Measurements from ENCODE around the gene WDR46. TPM values are rescaled to one million over a fixed set of nuclear protein-coding genes. Genes with fewer than 3 reads are reported as not detected.

Gene WDR46
- total and polyA plus RNA-seq, 10 of the 15 experiments (the other 5 are each of a cell fraction or from before 2014, with no cell fraction given): 10.1 to 147 (median 86.0) TPM

GRCh38 chr6:33248932-33249731 is 39.9 kb downstream of the WDR46 start (continued):
- peak in 2 of 3 experiments; percentile 7 to 28; a peak in 2 of 6 replicates for TF ChIP-seq CTCF (IDR thresholded peaks at IDR 0.05 in 2 of 3, conservative IDR thresholded peaks at IDR 0.05 in 1 of 3; ENCODE audit: control insufficient read depth in 2 of 3, extremely low read depth in 1 of 3, insufficient read depth in 1 of 3, low read depth in 3 of 3, low read length in 3 of 3)
- peak; percentile 69; the same call in 1 of the 2 replicates for TF ChIP-seq BACH1 (IDR thresholded peaks at IDR 0.05; ENCODE audit: borderline replicate concordance)
- TF ChIP-seq IRF3 (IDR thresholded peaks at IDR 0.05): peak; percentile 83
- peak; percentile 44 for TF ChIP-seq ZNF687 (IDR thresholded peaks at IDR 0.05)
- TF ChIP-seq NRF1 (conservative IDR thresholded peaks at IDR 0.05; ENCODE audit: low read depth, low read length): peak; percentile 48
- 0 out of 2 replicates have a peak, but pooled peaks have one; percentile 30 for TF ChIP-seq MTA2 (IDR thresholded peaks at IDR 0.05; ENCODE audit: low read depth)
- 0 out of 2 replicates have a peak, but pooled peaks have one; percentile 7 for TF ChIP-seq YY1 (IDR thresholded peaks at IDR 0.05; ENCODE audit: low read depth, low read length)
- peak; percentile 96 for TF ChIP-seq HDGF (IDR thresholded peaks at IDR 0.05)
- peak; percentile 6 to 59; a peak in 1 of 4 replicates for TF ChIP-seq BHLHE40 (IDR thresholded peaks at IDR 0.05; ENCODE audit: borderline replicate concordance in 1 of 2, low read depth in 2 of 2, low read length in 1 of 2)
- TF ChIP-seq ELK1 (IDR thresholded peaks at IDR 0.05; ENCODE audit: low read depth, low read length): peak; percentile 50; the same call in 1 of the 2 replicates
- TF ChIP-seq NFIC (IDR thresholded peaks at IDR 0.05; ENCODE audit: low read depth, low read length): no peak; the same call in 1 of the 2 replicates
- peak in 1 of 2 experiments; percentile 21; a peak in 1 of 4 replicates for TF ChIP-seq SRF (IDR thresholded peaks at IDR 0.05; ENCODE audit: low read depth in 2 of 2, low read length in 2 of 2)
- no peak for TF ChIP-seq YBX1 (IDR thresholded peaks at IDR 0.05)
- no peak for TF ChIP-seq SIX5 (IDR thresholded peaks at IDR 0.05; ENCODE audit: low read depth, low read length, severe bottlenecking)
- TF ChIP-seq POLR2AphosphoS5 (IDR thresholded peaks at IDR 0.05; ENCODE audit: low read length): peak; percentile 95
- TF ChIP-seq PBX3 (IDR thresholded peaks at IDR 0.05; ENCODE audit: insufficient replicate concordance, low read depth, low read length): peak; percentile 90
- TF ChIP-seq CREM (IDR thresholded peaks at IDR 0.05; ENCODE audit: low read depth): peak; percentile 57; the same call in 1 of the 2 replicates
- TF ChIP-seq SPI1 (IDR thresholded peaks at IDR 0.05; ENCODE audit: borderline replicate concordance, insufficient read depth, low read depth, low read length): 0 out of 2 replicates have a peak, but pooled peaks have one; percentile 16
- 0 out of 2 replicates have a peak, but pooled peaks have one; percentile 45 for TF ChIP-seq CHD1 (IDR thresholded peaks at IDR 0.05; ENCODE audit: low read depth, low read length)

Measured in GM12878 (cell line).